B cell (primary cell): ENCODE data around the gene LAMC2. TPM values are rescaled to one million over a fixed set of nuclear protein-coding genes. Genes with fewer than 3 reads are reported as not detected.

Experiments used
- ATAC-seq: fragments of 200-7000 bp; cut with Tn5 transposase; one replicate; pipeline ENCODE4 v1.10.0; 2021; ENCODE audit warnings: low read depth, mild to moderate bottlenecking, moderate number of reproducible peaks, moderate library complexity
- CTCF ChIA-PET: fragments of 350-600 bp; sonication (Branson Sonifier 250); formaldehyde crosslinking; loops from one replicate; lab custom pipeline; 2021; ENCODE audit warnings: antibody characterized with exemption, inconsistent platforms; lab: Charles Lee
- POLR2A ChIA-PET: fragments of 350-600 bp; sonication (Branson Sonifier 250); formaldehyde crosslinking; loops from one replicate; lab custom pipeline; 2021; ENCODE audit warnings: antibody characterized with exemption; lab: Charles Lee
- DNase-seq: peaks from one replicate; pipeline ENCODE4 v3.0.0; 2013
- H2AFZ ChIP-seq: 2 replicates; pipeline ENCODE4 v1.6.1; 2012; ENCODE audit warnings: mild to moderate bottlenecking, low read depth, low read length; ENCODE audit not compliant: insufficient read depth, poor library complexity, severe bottlenecking
- H3K27ac ChIP-seq, 2 donors: 1 replicate in 1 of 2; 2 replicates in 1 of 2; pipeline ENCODE4 v1.5.1; 2012 to 2013; ENCODE audit warnings: low read length in 2 of 2, mild to moderate bottlenecking in 2 of 2, moderate library complexity in 1 of 2
- H3K27me3 ChIP-seq, 4 experiments: fragments of 200-600 bp in 1 of 4; sonication (generic) in 1 of 4; replicated peaks in 1 of 4; 1 replicate in 2 of 4; 2 replicates in 2 of 4; pipeline versions ENCODE4 v1.6.1 to v1.7.0; 2013 to 2016; ENCODE audit warnings: low read length in 3 of 4, mild to moderate bottlenecking in 2 of 4, mixed read lengths in 1 of 4, moderate library complexity in 1 of 4; ENCODE audit not compliant: insufficient read depth in 4 of 4, control insufficient read depth in 3 of 4; ENCODE audit errors: control extremely low read depth in 1 of 4
- H3K36me3 ChIP-seq, 2 experiments: replicated peaks in 1 of 2; 1 replicate in 1 of 2; 2 replicates in 1 of 2; pipeline versions ENCODE4 v1.6.1 to v1.7.1; 2013; ENCODE audit warnings: low read length in 1 of 2; ENCODE audit not compliant: insufficient read depth in 2 of 2, control insufficient read depth in 1 of 2; ENCODE audit errors: control extremely low read depth in 1 of 2, extremely low read depth in 1 of 2
- H3K4me1 ChIP-seq, 2 donors: fragments of 200-600 bp in 1 of 2; sonication (generic) in 1 of 2; 1 replicate in 1 of 2; 2 replicates in 1 of 2; pipeline versions ENCODE4 v1.5.1 to v1.6.1; 2013 to 2017; ENCODE audit warnings: low read length in 2 of 2; ENCODE audit not compliant: control insufficient read depth in 2 of 2, insufficient read depth in 2 of 2
- H3K4me2 ChIP-seq: replicated peaks from 2 replicates; pipeline ENCODE3; 2012; ENCODE audit warnings: mild to moderate bottlenecking, low read depth, low read length; ENCODE audit not compliant: poor library complexity, severe bottlenecking
- H3K4me3 ChIP-seq, 5 experiments: fragments of 200-600 bp in 1 of 5; sonication (generic) in 1 of 5; 1 replicate in 3 of 5; 2 replicates in 2 of 5; pipeline versions ENCODE4 v1.5.1 to v1.7.0; 2011 to 2016; ENCODE audit warnings: low read length in 4 of 5, mild to moderate bottlenecking in 4 of 5, low read depth in 2 of 5, control low read depth in 1 of 5, moderate library complexity in 1 of 5; ENCODE audit not compliant: insufficient read depth in 1 of 5; ENCODE audit errors: control extremely low read depth in 1 of 5, extremely low read depth in 1 of 5
- H3K79me2 ChIP-seq: fragments of 200-600 bp; sonication (generic); one replicate; pipeline ENCODE4 v1.6.0; 2016; ENCODE audit warnings: low read length; ENCODE audit not compliant: control insufficient read depth, insufficient read depth
- H3K9ac ChIP-seq: fragments of 200-600 bp; sonication (generic); 2 replicates; pipeline ENCODE4 v1.6.1; 2017; ENCODE audit warnings: mild to moderate bottlenecking, low read length, moderate library complexity
- H3K9me3 ChIP-seq, 3 donors: one replicate each; pipeline versions ENCODE4 v1.6.1 to v1.7.1; 2013; ENCODE audit warnings: low read length in 2 of 3; ENCODE audit not compliant: control insufficient read depth in 2 of 3, insufficient read depth in 1 of 3; ENCODE audit errors: control extremely low read depth in 1 of 3
- H4K20me1 ChIP-seq: 2 replicates; pipeline ENCODE4 v1.6.0; 2012; ENCODE audit warnings: mild to moderate bottlenecking, low read length; ENCODE audit not compliant: insufficient read depth, control insufficient read depth, poor library complexity, severe bottlenecking
- H3K27ac Mint-ChIP-seq: one replicate; pipeline ENCODE4 v1.8.0; 2021; ENCODE audit warnings: mixed read lengths
- H3K27me3 Mint-ChIP-seq: one replicate; pipeline ENCODE4 v1.8.0; 2021; ENCODE audit warnings: mixed read lengths
- H3K4me1 Mint-ChIP-seq: one replicate; pipeline ENCODE4 v1.8.0; 2021; ENCODE audit warnings: mixed read lengths
- H3K4me3 Mint-ChIP-seq: one replicate; pipeline ENCODE4 v1.8.0; 2021; ENCODE audit warnings: mixed read lengths
- H3K9me3 Mint-ChIP-seq: one replicate; pipeline ENCODE4 v1.8.0; 2022; ENCODE audit warnings: mixed read lengths; ENCODE audit not compliant: insufficient read depth
- CTCF ChIP-seq: fragments of 200-600 bp; IDR thresholded peaks from one replicate; pipeline ENCODE4 v1.8.0; 2022; ENCODE audit warnings: antibody characterized with exemption, mild to moderate bottlenecking
- EZH2 ChIP-seq: IDR thresholded peaks from 2 replicates; pipeline ENCODE4 v1.6.1; 2012; ENCODE audit warnings: borderline replicate concordance, low read depth, mild to moderate bottlenecking, moderate library complexity, low read length; ENCODE audit not compliant: insufficient read depth, poor library complexity, severe bottlenecking
- WGBS: methylation state at CpG from one replicate; pipeline ENCODE4 v1.1.5; 2013; ENCODE audit warnings: missing lambda C conversion rate; ENCODE audit not compliant: insufficient coverage; 5-methylcytosine and 5-hydroxymethylcytosine counted together
- intact Hi-C: fragments of 100-400 bp; cut with micrococcal nuclease; formaldehyde crosslinking; loops from one replicate; pipeline ENCODE4 v1.10.0; 2022
- polyA plus RNA-seq: library from polyadenylated mRNA; depleted of rRNA; stranded (reverse); fragments of >200 nt; gene quantifications from 2 replicates; pipeline ENCODE4 v1.2.3, GENCODE V29; 2012
- total RNA-seq, 2 donors: library from RNA; stranded (reverse); fragments of 120-200 nt in 1 of 2; gene quantifications; 1 replicate in 1 of 2; 2 replicates in 1 of 2; pipeline versions ENCODE4 v1.2.3 to v1.2.4, GENCODE V29; 2013 to 2022

The LAMC2 gene
- total and polyA plus RNA-seq, 2 donors (not counting 1 experiment from before 2014, with no cell fraction given), result not detected

GRCh38 chr1:183140633-183141032 is 45.4 kb upstream of the LAMC2 start:
- POLR2A ChIA-PET, result interaction anchor here (0.6 kb wide), 1 partner anchor 64 kb away, joined by 3 read pairs; no protein-coding TSS in a partner anchor
- TF ChIP-seq EZH2, result no peak
- TF ChIP-seq CTCF, result no peak

GRCh38 chr1:183142171-183142570 is 43.9 kb upstream of the LAMC2 start:
- ChIA-PET POLR2A (no interaction called here), CTCF (interaction anchor here (1.0 kb wide), 1 partner anchor 179 kb away, joined by 3 read pairs; no protein-coding TSS in a partner anchor)
- TF ChIP-seq CTCF, result no peak
- TF ChIP-seq EZH2, result no peak
- no peak overlapping the region for H3K4me3 ChIP-seq
- Mint-ChIP-seq H3K27me3 (no peaks in the 10 kb centered on the region), H3K27ac (no peak overlapping the region), H3K4me3 (no peak overlapping the region), H3K4me1 (peaks cover 3% of the 10 kb centered on the region), H3K9me3 (no peaks in the 10 kb centered on the region)
- DNase-seq (no peak), ATAC-seq (no peak)
- no peaks in the 10 kb centered on the region for H3K4me1 ChIP-seq
- H3K36me3 ChIP-seq, result peaks cover 0 to 5% of the 10 kb centered on the region in 2 experiments
- no peak overlapping the region for H2AFZ ChIP-seq
- no peaks in the 10 kb centered on the region for H3K9me3 ChIP-seq
- no peak overlapping the region for H3K9ac ChIP-seq
- no peak overlapping the region for H3K4me2 ChIP-seq
- no peak overlapping the region for H3K27ac ChIP-seq
- no peaks in the 10 kb centered on the region for H3K79me2 ChIP-seq
- intact Hi-C loops, result no loop called here
- no peaks in the 10 kb centered on the region for H3K27me3 ChIP-seq
- 83% methylated on average over 1 of the region's 2 CpGs for WGBS
- H4K20me1 ChIP-seq, result no peaks in the 10 kb centered on the region

More at GRCh38 chr1:183140633-183141032, 45.4 kb upstream of the LAMC2 start:
- Histone ChIP-seq H3K27me3 (no peaks in the 10 kb centered on the region), H3K9ac (no peak overlapping the region), H3K9me3 (no peaks in the 10 kb centered on the region), H3K4me1 (no peaks in the 10 kb centered on the region), H4K20me1 (no peaks in the 10 kb centered on the region), H3K4me3 (no peak overlapping the region), H2AFZ (no peak overlapping the region), H3K4me2 (no peak overlapping the region), H3K36me3 (peaks cover 0 to 20% of the 10 kb centered on the region in 2 experiments), H3K79me2 (no peaks in the 10 kb centered on the region), H3K27ac (no peak overlapping the region)
- Mint-ChIP-seq H3K4me3 (no peak overlapping the region), H3K9me3 (no peaks in the 10 kb centered on the region), H3K4me1 (peaks cover 3% of the 10 kb centered on the region), H3K27me3 (no peaks in the 10 kb centered on the region), H3K27ac (no peak overlapping the region)
- CTCF ChIA-PET, result no interaction called here
- intact Hi-C loops, result no loop called here
- ATAC-seq (no peak), DNase-seq (no peak)
